Mucosa of gallbladder (tissue), 1 donor: ENCODE results near the gene TXNRD1. TPM values are rescaled to one million over a fixed set of nuclear protein-coding genes. Genes with fewer than 3 reads are reported as not detected.
"Not testable (repeated sequence)": the region's sequence is repeated elsewhere in the genome, so short reads cannot be mapped to it uniquely, and the experiment has no call there.

Source experiments
- DNase-seq: peaks from one replicate; pipeline ENCODE4 v3.0.0-alpha.2; 2020; ENCODE audit warnings: low spot score
- total RNA-seq: library from RNA; stranded (reverse); gene quantifications from one replicate; pipeline ENCODE4 v1.2.1, GENCODE V29; 2021
- donor health status: DM: no; HTN: no; CAD: no.

TXNRD1 gene
- total RNA-seq, 1 donor from 2014 or later, result 139 TPM

- DNase-seq, result not testable (repeated sequence)
Measured at GRCh38 chr12:104328278-104328677, 112.7 kb downstream of the TXNRD1 start.

DNA sequence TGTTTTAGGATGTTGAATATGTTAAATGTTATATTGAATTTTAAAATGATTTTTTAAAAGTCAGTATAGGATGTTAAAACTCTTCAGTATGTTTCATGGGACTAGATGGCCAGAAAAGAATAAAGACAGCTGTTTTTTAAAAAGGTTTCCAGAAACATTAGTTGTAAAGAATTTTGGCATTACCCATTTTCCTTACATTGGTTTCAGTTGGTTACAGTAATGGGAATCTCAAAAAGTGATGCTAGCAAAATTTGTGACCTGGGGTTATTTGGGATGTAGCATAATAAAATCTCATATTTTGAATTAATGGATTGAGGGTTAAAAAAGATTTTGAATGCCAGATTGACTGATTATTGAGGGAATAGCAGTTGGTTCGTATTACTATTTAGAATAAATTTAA is 113.2 kb downstream of the TXNRD1 start:
- no peak for DNase-seq

DNA sequence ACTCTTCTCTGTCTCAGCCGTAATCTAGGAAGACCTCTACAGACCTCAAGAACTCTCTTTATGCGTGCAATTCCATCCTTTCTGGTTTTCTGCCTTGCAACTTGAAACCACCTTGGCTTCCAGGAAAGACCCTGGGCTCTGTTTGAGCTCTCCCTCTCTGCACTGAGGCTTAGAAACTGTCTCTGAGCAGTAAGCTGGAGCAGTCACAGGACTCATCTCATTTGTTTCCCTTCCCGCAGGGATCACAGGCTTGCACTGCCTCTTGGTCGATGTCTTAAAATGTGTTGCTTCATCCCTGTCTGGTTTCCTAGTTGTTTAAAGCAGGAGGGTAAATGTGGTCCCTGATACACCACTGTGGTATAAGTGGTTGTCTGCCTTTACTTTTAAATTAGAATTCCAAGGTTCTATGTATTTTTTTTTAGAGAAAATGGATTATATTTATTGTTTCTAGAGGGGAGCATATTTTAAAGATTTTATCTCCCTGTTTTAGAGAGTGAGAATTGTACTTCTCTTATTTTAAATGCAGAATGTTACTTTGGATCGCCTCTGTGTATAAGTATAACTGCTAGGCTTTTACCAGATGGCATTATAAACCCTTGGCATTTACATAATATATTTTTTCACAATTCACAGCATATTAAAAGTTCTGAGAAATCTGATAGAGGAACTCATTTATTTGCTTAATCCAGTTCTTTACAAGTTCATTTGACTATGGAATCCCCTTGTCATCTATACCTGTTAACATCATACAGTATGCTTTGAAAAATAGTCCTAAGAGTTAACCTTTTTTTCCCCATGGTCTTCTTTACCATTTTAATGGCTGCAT is 114.3 kb downstream of the TXNRD1 start:
- DNase-seq, result no peak

GRCh38 chr12:104331376-104331775 is 115.8 kb downstream of the TXNRD1 start:
- no peak for DNase-seq

GRCh38 chr12:104332273-104332672 is 116.7 kb downstream of the TXNRD1 start:
- not testable (repeated sequence) for DNase-seq

DNA sequence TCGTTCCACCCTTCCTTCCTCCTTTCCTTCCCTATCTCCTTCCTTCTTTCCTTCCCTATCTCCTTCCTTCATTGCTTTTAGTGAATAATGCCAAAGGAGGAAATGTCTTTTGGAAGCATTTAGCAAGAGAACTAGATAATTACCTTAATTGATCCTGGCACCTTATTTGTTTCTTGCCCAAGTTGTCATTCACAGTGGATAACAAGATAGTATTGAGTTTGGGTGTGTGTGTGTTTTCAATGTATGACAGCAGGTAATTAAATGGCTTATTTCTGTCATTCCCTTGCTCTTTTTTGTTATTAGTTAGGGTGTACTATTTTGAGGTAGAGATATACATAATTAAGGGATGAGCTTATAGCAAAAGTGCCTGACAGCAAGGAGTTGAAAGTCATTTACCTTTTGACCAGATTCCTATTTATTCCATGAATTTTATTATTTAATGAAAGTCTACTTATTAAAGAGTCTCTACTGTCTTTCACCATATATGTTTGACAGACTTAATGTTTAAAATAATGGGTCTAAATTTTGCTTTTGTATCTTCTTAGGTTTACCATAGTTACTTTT is 118.2 kb downstream of the TXNRD1 start:
- no peak for DNase-seq

DNA sequence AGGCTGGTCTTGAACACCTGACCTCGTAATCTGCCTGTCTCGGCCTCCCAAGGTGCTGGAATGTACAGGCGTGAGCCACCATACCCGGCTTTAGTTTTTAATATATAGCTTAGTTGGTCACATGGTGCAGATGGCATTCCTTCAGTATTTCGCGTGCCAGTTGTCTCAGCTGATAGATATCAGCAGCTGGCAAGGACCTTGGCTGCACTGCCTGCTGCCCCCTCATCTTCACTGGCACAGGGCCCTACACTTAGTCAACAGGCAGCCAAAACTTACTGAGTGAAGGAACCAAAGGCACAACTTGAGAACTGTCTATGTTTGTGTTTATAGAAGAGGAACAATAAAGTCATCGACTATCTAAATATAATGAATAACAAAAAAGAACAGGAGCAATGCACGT is 119.0 kb downstream of the TXNRD1 start:
- DNase-seq, result no peak

DNA sequence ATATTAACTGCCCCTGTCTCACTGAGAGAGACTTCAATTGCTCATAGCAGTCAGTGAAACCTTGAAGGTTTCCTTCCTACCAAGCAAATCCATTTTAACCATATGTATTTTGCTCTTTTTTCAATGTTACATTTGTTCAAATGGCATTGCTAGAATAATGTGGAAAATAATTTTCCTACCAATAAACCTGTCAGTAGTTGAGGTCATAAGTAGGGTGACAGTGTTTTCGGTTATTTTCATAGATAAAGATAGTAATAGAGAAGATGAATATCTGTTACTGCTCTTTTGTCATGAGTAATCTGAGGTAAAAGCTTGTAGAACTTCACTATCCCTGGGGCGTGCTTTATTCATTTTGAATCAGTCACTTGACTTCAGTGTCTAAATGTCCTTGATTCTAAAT is 120.5 kb downstream of the TXNRD1 start:
- DNase-seq, result no peak

DNA sequence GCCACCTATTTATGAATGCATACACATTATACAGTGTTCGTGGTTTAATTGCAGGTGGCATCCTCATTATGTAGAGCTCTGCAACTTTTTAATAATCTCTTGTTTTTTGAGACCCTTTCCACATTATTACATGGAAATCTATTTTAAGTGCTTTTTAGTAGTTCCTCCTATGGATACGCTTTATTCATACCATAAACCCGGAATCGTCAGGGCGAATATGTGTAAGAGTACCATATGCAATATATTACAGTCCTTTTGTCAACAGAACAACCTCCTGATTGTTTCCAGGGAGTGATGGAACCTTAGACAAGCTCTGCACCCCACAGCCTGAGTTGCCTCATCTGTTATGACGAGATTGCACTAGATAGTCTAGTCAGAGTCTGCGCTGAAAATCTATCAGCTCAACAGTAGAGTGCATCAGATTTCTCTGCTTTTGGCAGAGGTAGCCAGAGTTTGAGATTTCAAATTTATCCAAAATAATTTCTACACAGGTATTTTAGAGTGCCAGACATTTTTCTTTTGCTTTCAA is 121.5 kb downstream of the TXNRD1 start:
- no peak for DNase-seq

GRCh38 chr12:104339663-104340062 is 124.1 kb downstream of the TXNRD1 start:
- DNase-seq, result no peak

- DNase-seq, result no peak
Measured at GRCh38 chr12:104340177-104340576, 124.6 kb downstream of the TXNRD1 start.

DNA sequence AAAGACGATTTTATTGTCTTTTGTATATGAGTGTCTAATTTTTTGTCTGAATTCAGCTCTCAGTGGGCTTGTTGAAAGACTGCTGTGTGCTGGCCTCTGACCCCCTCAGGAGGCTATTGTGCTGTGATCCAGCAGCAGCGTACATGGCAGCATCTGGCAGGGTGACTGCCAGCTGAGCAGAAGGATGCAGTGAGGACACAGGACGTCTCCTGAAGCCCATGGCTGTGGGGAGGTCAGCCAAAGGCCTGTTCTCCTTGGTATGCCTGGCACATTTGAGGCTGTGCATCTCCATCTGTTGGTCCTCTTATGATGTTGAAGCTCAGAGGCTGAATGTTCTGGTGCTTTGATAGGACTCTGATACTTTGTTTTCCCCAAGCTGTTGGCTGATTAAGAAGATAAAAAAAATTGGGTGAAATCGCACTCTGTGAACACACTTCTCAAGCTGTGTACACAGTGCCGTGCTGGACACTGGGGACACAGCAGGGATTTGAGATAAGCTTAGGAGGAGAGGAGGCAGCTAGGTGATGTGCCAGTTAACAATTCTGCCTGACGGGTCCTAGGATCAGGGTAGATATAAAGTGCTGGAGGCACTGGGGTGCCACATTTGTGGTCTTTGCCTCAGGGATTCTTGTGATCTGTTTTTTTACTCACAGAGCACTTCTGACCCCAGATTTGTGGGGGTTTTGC is 125.5 kb downstream of the TXNRD1 start:
- DNase-seq, result no peak

DNA sequence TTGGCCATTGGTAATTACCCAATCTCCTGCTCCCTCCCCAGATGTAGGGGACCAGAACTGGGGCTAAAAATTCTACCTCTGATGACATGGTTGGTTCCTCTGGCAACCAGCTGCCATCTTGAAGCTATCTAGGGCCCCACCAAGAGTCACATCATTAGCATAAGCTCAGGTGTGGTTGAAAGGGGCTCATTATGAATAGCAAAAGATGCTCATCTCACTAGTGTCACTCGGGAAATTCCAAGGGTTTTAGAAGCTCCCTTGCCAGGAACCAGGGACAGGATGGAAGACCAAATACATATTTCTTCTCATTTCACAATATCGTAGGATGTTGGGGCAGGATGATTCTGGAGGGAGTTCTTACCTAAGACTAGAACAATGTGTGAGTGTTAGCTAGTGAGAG is 126.6 kb downstream of the TXNRD1 start:
- no peak for DNase-seq

- DNase-seq, result no peak
Measured at GRCh38 chr12:104342635-104343249, 127.2 kb downstream of the TXNRD1 start.

DNA sequence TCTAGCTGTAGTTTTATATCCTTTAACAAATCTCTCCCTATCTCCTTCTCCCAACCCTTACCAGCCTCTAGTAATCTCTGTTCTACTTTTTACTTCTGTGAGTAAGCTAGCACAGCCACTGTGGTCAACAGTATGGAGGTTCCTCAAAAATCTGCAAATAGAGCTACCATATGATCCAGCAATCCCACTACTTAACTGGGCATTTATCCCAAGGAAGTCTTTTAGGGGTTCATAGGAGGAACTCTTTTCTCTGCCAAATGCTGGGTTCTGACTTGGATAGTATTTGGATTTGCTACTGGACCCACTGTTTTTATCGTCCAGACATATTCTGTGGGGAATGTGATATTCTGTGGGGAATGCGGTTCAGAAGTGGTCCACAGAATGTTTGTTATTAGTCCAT is 129.1 kb downstream of the TXNRD1 start:
- DNase-seq, result no peak

- no peak for DNase-seq
Measured at GRCh38 chr12:104345234-104346066, 129.9 kb downstream of the TXNRD1 start.

DNA sequence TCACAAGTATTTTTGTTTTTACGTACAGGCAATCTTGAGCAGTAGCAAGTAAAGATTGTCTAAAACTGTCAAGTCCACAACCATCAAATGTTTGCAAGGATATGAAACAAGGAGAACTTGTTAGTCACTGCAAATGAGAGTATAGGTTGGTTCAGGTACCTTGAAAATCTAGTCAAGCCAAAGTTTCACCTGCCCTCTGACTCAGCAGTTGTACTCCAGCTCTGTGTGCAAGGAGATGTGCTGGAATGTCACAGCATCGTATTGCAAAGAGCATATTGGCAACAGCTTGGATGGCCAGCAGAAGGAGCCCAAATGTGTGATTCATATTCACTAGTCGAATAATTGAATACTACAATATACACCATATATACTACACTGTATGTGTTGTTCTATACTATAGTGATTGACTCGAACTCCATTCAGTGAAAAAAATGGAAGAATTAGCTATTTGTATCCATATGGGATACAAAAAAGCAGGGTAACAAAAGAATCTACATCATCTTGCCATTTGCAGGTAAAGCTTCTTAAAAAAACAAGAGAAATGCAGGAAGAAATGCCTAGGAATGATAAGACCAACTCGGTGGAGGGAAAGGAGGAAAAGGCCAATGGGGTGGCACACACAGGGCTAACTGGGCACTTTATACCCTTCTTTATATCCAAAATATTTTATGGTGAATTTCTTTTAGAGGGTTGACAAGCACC is 131.9 kb downstream of the TXNRD1 start:
- DNase-seq, result no peak

DNA sequence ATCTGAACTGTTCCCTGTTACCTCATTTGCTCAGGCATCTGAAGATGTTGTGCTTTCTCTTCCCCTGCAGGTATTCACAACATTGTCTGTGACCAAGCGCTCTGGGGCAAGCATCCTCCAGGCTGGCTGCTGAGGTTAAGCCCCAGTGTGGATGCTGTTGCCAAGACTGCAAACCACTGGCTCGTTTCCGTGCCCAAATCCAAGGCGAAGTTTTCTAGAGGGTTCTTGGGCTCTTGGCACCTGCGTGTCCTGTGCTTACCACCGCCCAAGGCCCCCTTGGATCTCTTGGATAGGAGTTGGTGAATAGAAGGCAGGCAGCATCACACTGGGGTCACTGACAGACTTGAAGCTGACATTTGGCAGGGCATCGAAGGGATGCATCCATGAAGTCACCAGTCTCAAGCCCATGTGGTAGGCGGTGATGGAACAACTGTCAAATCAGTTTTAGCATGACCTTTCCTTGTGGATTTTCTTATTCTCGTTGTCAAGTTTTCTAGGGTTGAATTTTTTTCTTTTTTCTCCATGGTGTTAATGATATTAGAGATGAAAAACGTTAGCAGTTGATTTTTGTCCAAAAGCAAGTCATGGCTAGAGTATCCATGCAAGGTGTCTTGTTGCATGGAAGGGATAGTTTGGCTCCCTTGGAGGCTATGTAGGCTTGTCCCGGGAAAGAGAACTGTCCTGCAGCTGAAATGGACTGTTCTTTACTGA is 132.9 kb downstream of the TXNRD1 start:
- DNase-seq, result no peak

GRCh38 chr12:104348994-104349494 is 133.5 kb downstream of the TXNRD1 start:
- no peak for DNase-seq
